Measurements from ENCODE around the gene RPAP3.
A peak's percentile ranks its signal among the peaks of the same experiment; 100 is the strongest.

Gene RPAP3

DNA sequence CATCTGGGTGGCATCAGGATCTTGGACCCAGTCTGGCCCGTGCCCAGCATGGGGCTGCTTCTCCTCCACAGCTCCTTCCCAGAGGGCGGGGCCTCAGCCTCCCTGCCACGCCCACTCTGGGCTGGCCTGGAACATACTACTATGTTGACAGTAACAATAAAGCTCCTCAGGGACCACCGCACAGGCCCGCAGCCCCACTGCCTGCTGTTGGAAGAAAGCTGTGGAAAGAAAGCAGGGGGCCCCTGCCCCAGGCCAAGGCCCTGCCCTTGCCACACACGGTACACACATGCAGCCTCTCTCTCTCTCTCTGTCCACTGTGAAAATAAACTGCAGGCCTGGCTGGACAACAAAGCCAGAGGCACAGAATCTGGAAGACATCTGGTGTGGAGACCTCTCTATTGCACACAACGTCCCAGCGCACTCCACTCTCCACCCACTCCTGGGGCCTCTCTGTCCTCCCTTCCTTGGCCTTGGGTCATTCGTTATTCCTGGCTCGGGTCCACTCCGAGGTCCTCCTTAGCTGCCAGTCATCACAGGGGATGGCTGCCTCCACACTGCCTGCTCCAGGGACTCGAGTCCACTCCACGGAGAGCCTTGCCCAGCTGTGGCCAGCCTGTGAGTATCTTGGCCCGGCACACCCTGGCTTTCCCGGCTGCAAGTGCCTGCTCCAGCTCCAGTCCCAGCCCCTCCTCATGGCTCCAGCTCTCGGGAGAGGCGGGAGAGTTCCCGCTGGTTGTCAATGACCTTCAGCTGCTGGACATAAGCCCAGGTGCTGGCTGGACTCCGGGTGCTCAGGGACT lies 31.2 kb upstream of the RPAP3 start:
- H3K36me3 Mint-ChIP-seq: peaks cover 14 to 21% of the 10 kb centered on the region in 2 donors
- peaks cover 42 to 43% of the 10 kb centered on the region in 2 donors for H3K4me1 Mint-ChIP-seq
- H3K9me3 Mint-ChIP-seq: no peaks in the 10 kb centered on the region
- no peaks in the 10 kb centered on the region for H3K27me3 Mint-ChIP-seq
- no peak for DNase-seq
- H3K27ac Mint-ChIP-seq: no peak overlapping the region
- ATAC-seq (replicated peaks): no peak
- no peak overlapping the region for H3K4me3 Mint-ChIP-seq

DNA sequence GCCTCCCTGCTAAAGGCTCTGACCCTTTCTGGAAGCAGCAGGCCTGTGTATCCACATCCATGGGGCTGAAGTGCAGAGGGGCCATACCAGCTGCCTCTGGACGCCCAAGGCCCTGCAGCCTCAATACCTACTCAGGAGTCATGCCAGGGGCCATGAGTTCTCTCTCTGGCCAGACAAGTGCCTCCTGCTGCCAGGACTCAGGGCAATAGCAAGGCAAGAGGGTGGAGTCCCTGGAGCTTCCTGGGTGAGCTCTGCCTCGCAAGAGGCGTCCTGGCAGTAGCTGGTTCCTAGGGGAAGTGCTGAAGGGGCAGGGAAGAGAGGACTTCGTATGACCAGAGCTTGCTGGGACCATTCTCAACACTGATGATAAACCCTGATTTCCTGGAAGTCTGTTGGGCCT lies 30.4 kb upstream of the RPAP3 start:
- peaks cover 37 to 38% of the 10 kb centered on the region in 2 donors for H3K4me1 Mint-ChIP-seq
- ATAC-seq (replicated peaks) (no peak), DNase-seq (no peak)
- H3K27me3 Mint-ChIP-seq: no peaks in the 10 kb centered on the region
- no peak overlapping the region for H3K27ac Mint-ChIP-seq
- H3K4me3 Mint-ChIP-seq: no peak overlapping the region
- H3K9me3 Mint-ChIP-seq: no peaks in the 10 kb centered on the region
- peaks cover 14 to 21% of the 10 kb centered on the region in 2 donors for H3K36me3 Mint-ChIP-seq

DNA sequence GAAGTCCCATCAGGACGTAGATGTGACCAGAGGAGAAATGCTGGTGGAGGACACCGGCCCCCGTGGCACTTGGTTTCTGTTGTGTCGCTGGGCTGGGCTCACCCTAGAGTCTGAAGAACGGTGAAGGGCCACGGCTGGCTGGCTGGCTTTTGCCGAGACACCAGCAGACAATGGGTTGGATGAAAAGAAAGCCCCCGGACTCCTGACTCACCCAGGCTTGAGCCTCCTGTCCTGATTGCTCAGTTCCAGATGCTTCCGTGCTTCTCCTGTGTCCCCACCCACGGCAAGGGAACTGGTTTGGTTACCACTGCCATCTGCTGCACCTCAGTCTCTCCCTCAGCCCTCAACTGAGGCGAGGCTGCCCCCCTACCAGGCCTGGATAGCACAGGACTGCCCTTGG lies 29.8 kb upstream of the RPAP3 start:
- Mint-ChIP-seq H3K9me3 (no peaks in the 10 kb centered on the region), H3K4me3 (no peak overlapping the region), H3K4me1 (peaks cover 31 to 32% of the 10 kb centered on the region in 2 donors), H3K36me3 (peaks cover 14 to 21% of the 10 kb centered on the region in 2 donors), H3K27ac (peak overlapping the region; percentile 47), H3K27me3 (no peaks in the 10 kb centered on the region)
- DNase-seq (no peak), ATAC-seq (replicated peaks) (no peak)

DNA sequence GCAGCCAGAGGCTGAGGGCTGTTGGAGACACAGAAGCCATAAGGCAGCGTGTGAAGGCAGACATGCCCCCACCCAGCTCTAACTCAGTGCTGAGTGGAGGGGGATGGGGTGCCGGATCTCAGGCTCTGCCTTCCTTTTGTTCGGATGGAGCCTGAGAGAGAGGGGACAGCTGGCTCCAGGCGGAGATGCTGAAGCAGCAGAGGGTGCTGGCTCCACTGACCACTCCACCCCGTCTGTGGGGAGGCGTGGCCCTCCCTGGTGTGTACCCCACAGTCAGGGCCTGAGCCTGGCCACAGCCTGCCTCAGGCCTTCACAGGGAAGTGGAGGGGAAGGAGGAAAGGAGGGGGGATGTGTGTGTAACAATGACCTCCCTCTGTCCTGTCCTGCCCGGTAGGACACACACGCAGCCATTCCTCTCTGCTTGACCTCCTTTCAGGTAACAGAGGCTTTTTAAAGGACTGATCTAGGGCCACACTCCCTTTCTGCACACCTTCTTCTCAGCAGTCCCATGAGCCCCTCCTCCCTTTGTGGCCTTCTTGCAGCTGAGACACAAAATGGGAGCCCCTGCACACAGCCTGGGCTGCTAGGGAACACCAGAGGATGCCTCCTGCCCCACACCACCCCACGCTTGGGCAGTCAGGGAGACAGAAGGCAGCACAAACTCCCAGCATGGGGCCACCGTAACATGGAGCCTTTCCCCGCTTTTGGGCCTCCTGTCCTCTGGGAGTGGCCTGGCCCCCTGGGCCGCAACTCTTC lies 29.1 kb upstream of the RPAP3 start:
- no peak overlapping the region for H3K4me3 Mint-ChIP-seq
- no peak overlapping the region for H3K27ac Mint-ChIP-seq
- peaks cover 16 to 18% of the 10 kb centered on the region in 2 donors for H3K36me3 Mint-ChIP-seq
- no peaks in the 10 kb centered on the region for H3K9me3 Mint-ChIP-seq
- no peaks in the 10 kb centered on the region for H3K27me3 Mint-ChIP-seq
- H3K4me1 Mint-ChIP-seq: peaks cover 24 to 25% of the 10 kb centered on the region in 2 donors
- no peak for ATAC-seq (replicated peaks)
- DNase-seq: no peak

DNA sequence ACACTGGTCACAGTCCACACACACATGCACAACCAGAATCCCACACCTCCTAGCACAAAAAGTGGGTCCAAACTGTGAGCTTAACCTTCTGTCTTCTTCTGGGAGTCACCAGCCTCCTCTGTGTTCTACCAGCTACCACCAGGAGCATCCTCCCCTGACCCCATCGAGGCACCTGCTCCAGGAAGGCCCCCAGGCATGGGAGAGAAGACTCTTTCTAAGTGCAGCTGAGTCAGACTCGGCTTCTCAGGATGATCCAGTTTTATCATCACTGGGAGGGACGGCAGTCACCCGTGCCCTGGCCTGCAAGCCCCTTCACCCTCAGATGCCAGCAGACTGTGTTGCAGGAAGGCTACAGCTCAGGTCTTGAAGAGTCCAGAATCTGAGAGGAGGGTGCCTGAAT lies 27.3 kb upstream of the RPAP3 start:
- Mint-ChIP-seq H3K4me1 (peaks cover 7 to 10% of the 10 kb centered on the region in 2 donors), H3K36me3 (peaks cover 20 to 26% of the 10 kb centered on the region in 2 donors), H3K27me3 (no peaks in the 10 kb centered on the region), H3K27ac (peak overlapping the region; percentile 28), H3K9me3 (no peaks in the 10 kb centered on the region), H3K4me3 (no peak overlapping the region)
- DNase-seq (no peak), ATAC-seq (replicated peaks) (peak in 1 of 2 donors; percentile 14)

DNA sequence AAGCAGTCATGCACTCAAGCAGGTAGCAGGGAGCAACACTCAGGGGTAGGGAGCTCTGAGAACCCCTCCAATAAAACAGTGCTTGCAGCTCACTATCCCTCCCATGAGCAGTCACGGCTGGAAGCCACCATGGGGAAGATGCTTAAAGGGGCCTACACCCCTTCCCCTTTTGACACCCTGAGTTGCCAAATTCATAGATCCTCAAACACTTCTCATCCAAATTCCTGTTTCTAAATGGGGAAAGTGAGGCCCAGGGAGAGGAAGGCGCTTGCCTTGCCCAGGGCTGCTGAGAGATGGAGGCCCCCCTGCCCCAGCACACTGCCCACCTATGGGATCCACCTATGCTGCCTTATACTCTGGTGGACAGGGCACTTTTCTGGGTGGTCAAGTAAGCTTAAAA lies 26.7 kb upstream of the RPAP3 start:
- DNase-seq (no peak), ATAC-seq (replicated peaks) (no peak)
- Mint-ChIP-seq H3K27me3 (no peaks in the 10 kb centered on the region), H3K9me3 (no peaks in the 10 kb centered on the region), H3K27ac (no peak overlapping the region), H3K4me1 (peaks cover 6 to 10% of the 10 kb centered on the region in 2 donors), H3K4me3 (no peak overlapping the region), H3K36me3 (peaks cover 21 to 30% of the 10 kb centered on the region in 2 donors)

DNA sequence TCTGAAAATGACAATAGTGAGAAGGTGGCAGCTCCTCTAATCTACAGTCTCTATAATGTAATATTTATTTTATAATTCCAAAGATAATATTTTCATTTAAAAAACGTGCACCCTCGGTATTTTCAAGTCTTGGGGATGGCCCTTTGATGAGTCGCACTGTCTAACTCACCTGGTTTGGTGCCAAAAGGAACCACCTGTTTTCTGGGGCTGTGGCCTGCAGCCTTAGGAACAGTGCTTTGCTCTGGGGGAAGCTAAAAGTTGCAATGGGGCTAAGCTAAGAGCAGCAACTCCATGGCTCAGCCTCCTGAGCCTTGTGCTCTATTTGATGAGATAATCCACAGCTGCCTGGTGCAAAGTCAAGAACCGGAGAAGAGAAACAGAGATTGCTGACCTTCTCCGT lies 25.9 kb upstream of the RPAP3 start:
- H3K4me3 Mint-ChIP-seq: no peak overlapping the region
- ATAC-seq (replicated peaks) (no peak), DNase-seq (no peak)
- H3K9me3 Mint-ChIP-seq: no peaks in the 10 kb centered on the region
- H3K4me1 Mint-ChIP-seq: peaks cover 11% of the 10 kb centered on the region in 2 donors
- H3K27ac Mint-ChIP-seq: no peak overlapping the region
- H3K27me3 Mint-ChIP-seq: no peaks in the 10 kb centered on the region
- peaks cover 18 to 28% of the 10 kb centered on the region in 2 donors for H3K36me3 Mint-ChIP-seq

DNA sequence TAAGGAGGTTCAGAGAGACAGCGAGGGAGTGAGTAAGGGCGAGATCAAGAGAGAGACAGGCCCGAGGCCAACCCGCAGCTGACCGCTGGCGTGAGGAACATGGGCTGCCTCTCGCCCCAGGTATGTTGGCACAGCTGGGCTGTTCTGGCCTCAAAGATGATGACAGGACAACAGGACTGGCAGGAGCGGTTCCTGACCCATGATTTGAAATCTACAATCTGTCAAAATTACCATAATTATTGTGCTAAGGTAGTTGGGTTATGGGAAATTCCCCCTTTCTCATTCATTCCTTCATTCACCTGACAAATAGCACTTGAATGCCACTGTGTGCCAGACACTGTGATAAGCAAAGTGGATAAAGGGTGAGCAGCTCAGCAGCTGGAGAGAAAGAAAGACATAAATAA lies 24.5 kb upstream of the RPAP3 start:
- H3K27me3 Mint-ChIP-seq: no peaks in the 10 kb centered on the region
- no peaks in the 10 kb centered on the region for H3K9me3 Mint-ChIP-seq
- ATAC-seq (replicated peaks) (no peak), DNase-seq (no peak)
- no peak overlapping the region for H3K4me3 Mint-ChIP-seq
- peaks cover 11 to 25% of the 10 kb centered on the region in 2 donors for H3K36me3 Mint-ChIP-seq
- H3K4me1 Mint-ChIP-seq: peaks cover 21 to 25% of the 10 kb centered on the region in 2 donors
- no peak overlapping the region for H3K27ac Mint-ChIP-seq

DNA sequence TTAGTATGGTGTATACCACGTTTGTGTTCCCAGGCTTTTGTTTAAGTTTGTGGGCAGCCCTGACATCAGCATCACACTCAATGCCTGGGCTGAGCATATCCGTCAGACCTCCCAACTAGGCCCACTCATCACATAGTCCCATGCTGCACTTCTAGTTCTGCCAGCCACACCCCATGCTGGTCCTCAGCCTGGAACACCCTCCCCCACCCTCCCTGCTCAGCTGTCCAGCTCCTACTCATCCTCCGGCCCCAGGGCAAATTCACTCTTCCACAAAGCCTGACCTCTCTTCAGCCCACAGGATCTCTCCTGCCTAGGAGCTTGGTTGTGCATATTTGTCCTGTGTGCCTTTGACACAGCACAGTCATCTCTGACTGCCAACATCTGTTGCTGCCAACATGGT lies 23.4 kb upstream of the RPAP3 start:
- Mint-ChIP-seq H3K4me1 (peaks cover 32 to 36% of the 10 kb centered on the region in 2 donors), H3K27me3 (no peaks in the 10 kb centered on the region), H3K4me3 (no peak overlapping the region), H3K27ac (peak overlapping the region; percentile 38), H3K9me3 (no peaks in the 10 kb centered on the region), H3K36me3 (peaks cover 22 to 36% of the 10 kb centered on the region in 2 donors)
- no peak for ATAC-seq (replicated peaks)
- DNase-seq: no peak

DNA sequence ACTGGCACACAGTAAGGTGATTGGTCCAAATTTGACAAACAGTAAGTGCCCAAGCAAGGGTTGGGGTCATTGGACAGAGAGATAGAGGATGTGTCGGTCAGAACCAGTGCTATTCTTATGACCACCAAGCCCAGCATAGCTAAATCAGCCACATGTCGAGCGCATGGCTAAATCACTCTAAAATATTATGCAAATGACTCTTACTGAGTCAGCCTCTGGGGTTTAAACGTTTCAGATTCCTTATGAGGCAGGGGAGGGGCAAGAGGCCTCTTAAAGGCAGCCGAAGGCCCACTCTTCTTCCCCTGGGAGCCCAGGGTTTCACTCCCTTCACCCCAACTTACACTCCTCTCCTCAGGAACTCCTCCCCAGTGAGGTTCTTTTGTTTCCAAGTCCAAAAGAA lies 20.1 kb upstream of the RPAP3 start:
- ATAC-seq (replicated peaks): peak; percentile 83 to 91
- peak overlapping the region; percentile 79 for H3K27ac Mint-ChIP-seq
- no peak for DNase-seq
- no peaks in the 10 kb centered on the region for H3K9me3 Mint-ChIP-seq
- no peak overlapping the region for H3K4me3 Mint-ChIP-seq
- H3K36me3 Mint-ChIP-seq: peaks cover 43 to 60% of the 10 kb centered on the region in 2 donors
- H3K27me3 Mint-ChIP-seq: no peaks in the 10 kb centered on the region
- H3K4me1 Mint-ChIP-seq: peaks cover 37 to 53% of the 10 kb centered on the region in 2 donors

DNA sequence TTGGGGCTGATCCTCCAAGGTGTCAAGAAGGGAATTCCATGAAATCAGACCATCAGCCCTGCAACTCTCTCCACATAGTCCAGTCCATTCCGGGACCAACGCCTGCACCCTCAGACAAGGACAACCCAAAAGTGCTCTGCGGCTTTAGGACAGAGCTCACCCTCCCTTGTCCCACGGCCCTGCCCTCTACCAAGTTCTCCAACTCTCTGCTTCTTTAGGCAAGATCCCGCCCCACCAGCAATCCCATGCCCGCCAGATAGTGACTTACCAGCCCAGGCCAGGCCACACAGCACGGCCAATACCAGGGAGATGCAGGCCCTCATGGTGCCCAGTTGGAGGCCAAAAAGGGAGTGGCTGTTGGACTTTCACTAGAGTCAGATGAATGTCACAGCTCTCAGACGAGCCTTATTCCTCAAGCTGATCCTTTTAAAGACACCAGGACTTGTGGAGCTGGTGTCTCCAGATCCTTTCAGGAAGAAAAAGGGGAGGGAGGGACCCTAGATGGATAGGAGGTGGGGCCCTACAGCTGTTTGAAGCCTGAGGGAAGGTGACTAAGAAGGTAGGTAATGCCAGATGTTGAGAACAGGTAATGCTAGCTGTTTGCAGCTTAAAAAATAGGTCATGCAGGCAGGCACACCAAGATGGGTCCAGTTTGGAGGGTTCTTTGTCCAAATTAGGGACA lies 19.4 kb upstream of the RPAP3 start, which contains the start of gene ENDOU:
TSS of gene ENDOU (minus strand) at position 400 of the 682 bp plus-strand sequence. CDS start at position 323, 77 bp downstream.
- Mint-ChIP-seq H3K27ac (peak within 1 kb of the TSS; percentile 79), H3K4me1 (peaks cover 38 to 56% of the 10 kb centered on the region in 2 donors), H3K9me3 (no peaks in the 10 kb centered on the region), H3K27me3 (no peaks in the 10 kb centered on the region), H3K4me3 (peak within 1 kb of the TSS in 1 of 2 donors; percentile 5), H3K36me3 (peaks cover 45 to 63% of the 10 kb centered on the region in 2 donors)
- DNase-seq (no peak), ATAC-seq (replicated peaks) (no peak)

DNA sequence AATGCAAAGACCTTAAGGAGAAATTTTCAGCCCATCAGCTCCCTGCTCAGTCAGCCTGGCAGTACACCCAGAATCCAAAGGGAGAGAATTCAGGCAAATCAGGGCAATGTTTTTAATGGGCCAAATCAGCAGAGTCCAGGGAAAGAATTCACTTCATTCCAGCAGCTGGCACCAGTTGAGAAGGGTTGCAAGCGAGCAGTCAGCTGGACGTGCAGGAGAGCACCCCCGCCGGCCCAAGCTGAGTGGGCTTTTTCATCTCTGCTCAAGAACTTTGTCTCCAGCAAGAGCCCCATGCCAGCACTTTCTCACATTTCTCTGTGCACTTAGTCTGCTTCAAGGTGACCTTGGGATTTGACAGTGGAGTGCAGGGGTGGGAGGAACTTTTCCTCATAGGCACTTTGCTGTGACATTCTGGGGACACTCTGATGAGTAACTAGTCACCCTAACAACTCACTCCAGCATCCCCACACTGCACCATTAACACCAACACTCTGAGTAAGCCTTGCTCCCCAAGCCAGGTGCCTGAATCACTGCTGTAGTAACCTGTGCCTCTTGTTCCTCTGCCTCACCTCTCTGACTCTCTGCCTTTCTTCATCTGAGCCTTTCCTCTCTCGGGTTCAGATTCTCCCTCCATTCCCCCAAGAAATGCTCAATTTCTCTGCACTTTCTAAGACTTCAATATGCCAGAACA lies 17.3 kb upstream of the RPAP3 start:
- Mint-ChIP-seq H3K4me3 (no peak overlapping the region), H3K27me3 (no peaks in the 10 kb centered on the region), H3K27ac (no peak overlapping the region), H3K4me1 (peaks cover 38 to 58% of the 10 kb centered on the region in 2 donors), H3K36me3 (peaks cover 48 to 66% of the 10 kb centered on the region in 2 donors), H3K9me3 (no peaks in the 10 kb centered on the region)
- DNase-seq (no peak), ATAC-seq (replicated peaks) (no peak)

DNA sequence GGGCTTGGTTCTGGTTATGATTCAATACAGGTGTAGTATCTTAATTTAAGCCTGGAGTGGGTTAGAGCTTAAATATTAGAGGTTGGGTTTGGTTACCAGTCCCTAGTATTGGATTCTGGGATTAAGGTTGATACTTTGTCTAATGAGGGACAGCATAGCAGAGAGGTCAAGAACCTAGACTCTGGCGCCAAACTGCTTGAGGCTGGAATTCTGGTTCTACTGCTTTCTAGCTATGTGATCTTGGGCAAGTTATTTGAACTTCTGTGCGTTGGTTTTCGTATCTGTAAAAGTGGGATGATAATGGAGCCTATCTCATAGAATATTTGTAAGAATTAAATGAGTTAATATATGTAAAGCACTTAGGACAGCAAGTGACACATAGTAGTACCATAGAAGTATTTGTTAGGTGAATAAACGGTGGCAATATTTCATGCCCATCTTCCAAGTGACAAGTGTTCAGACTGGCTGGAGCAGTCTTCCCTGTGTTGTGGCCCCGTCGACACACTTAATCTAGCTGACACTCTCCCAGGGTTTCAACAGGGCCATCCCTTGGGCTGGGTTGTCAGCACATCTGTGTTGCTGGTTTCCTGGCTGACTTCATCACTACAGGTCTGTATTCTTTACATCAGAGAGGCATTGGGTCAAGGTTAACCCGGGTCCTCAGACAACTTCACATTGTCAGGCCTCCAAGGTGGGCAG lies 16.5 kb upstream of the RPAP3 start:
- DNase-seq (no peak), ATAC-seq (replicated peaks) (no peak)
- H3K4me1 Mint-ChIP-seq: peaks cover 46 to 66% of the 10 kb centered on the region in 2 donors
- peaks cover 47 to 62% of the 10 kb centered on the region in 2 donors for H3K36me3 Mint-ChIP-seq
- no peaks in the 10 kb centered on the region for H3K9me3 Mint-ChIP-seq
- no peak overlapping the region for H3K27ac Mint-ChIP-seq
- no peaks in the 10 kb centered on the region for H3K27me3 Mint-ChIP-seq
- no peak overlapping the region for H3K4me3 Mint-ChIP-seq

Measured in stimulated activated naive B cell treated with anti-CD40 and anti-IgM and Interleukin-4, amounts not matched to agents 10 μg/mL and 1 μg/mL and 100 μg/mL, for 72 hours (primary cell).